K562 (cell line): ENCODE measurements around the gene POLR3K. TPM values are rescaled to one million over a fixed set of nuclear protein-coding genes. Genes with fewer than 3 reads are reported as not detected.

Experiments
- CBFB ChIP-seq: sonication (generic); formaldehyde crosslinking; IDR thresholded peaks from 2 replicates; pipeline ENCODE4 v1.4.0; 2020; ENCODE audit warnings: mild to moderate bottlenecking, missing genetic modification reagents
- FOXP1 ChIP-seq: sonication (generic); formaldehyde crosslinking; IDR thresholded peaks from 2 replicates; pipeline ENCODE4 v1.8.0; 2022; ENCODE audit warnings: mild to moderate bottlenecking, missing genetic modification reagents
- GTF3C2 ChIP-seq: IDR thresholded peaks from 3 replicates; pipeline ENCODE4 v1.6.1; 2011; ENCODE audit warnings: borderline replicate concordance, mild to moderate bottlenecking, moderate library complexity; ENCODE audit not compliant: insufficient read length; ENCODE audit errors: extremely low read depth
- HMBOX1 ChIP-seq: sonication (generic); IDR thresholded peaks from 2 replicates; pipeline ENCODE4 v1.6.1; 2016
- LEF1 ChIP-seq: fragments of 450-650 bp; IDR thresholded peaks from 2 replicates; pipeline ENCODE4 v1.6.1; 2016; ENCODE audit warnings: mild to moderate bottlenecking
- NFATC3 ChIP-seq: fragments of 450-650 bp; IDR thresholded peaks from 2 replicates; pipeline ENCODE4 v1.6.1; 2017; ENCODE audit warnings: mild to moderate bottlenecking
- RREB1 ChIP-seq: fragments of 250-450 bp; sonication (Bioruptor Pico); IDR thresholded peaks from 2 replicates; pipeline ENCODE4 v1.4.0; 2020
- TFAP4 ChIP-seq: sonication (generic); formaldehyde crosslinking; IDR thresholded peaks from 2 replicates; pipeline ENCODE4 v1.8.0; 2022; ENCODE audit warnings: missing genetic modification reagents, mild to moderate bottlenecking, moderate library complexity, borderline replicate concordance
- ZBTB12 ChIP-seq: fragments of 250-450 bp; sonication (Bioruptor Pico); IDR thresholded peaks from 2 replicates; pipeline ENCODE4 v1.4.0; 2020
- ZNF174 ChIP-seq: fragments of 250-450 bp; sonication (Bioruptor Pico); IDR thresholded peaks from 2 replicates; pipeline ENCODE4 v1.4.0; 2020; ENCODE audit warnings: mild to moderate bottlenecking
- ZNF184 ChIP-seq: sonication (generic); formaldehyde crosslinking; IDR thresholded peaks from 2 replicates; pipeline ENCODE4 v1.5.0; 2020; ENCODE audit warnings: missing genetic modification reagents
- ZNF282 ChIP-seq: sonication (generic); formaldehyde crosslinking; IDR thresholded peaks from 2 replicates; pipeline ENCODE4 v1.8.1; 2023; ENCODE audit warnings: missing genetic modification reagents
- ZNF586 ChIP-seq: fragments of 450-650 bp; formaldehyde crosslinking; conservative IDR thresholded peaks from 2 replicates; pipeline ENCODE4 v1.4.0; 2020; ENCODE audit warnings: mild to moderate bottlenecking, moderate library complexity
- polyA plus RNA-seq, 8 experiments: library from polyadenylated mRNA; depleted of rRNA in 4 of 8; stranded (reverse) in 5 of 8; unstranded in 3 of 8; fragments of >200 nt; fragmentation: Nextera tagmentation in 2 of 8; fragmentation: Illumina TruSeq in 1 of 8; extraction: Ambion mirVana in 2 of 8; extraction: Trizol in 1 of 8; gene quantifications; 2 replicates each; pipeline versions ENCODE4 v1.2.1 to v1.2.3, GENCODE V29; 2011 to 2014; ENCODE audit warnings: inconsistent platforms in 1 of 8, missing spikeins in 1 of 8
- total RNA-seq, 7 experiments: library from RNA; depleted of rRNA in 6 of 7; stranded (reverse); fragments of >200 nt in 6 of 7; fragmentation: Illumina TruSeq in 2 of 7; extraction: Trizol in 2 of 7; gene quantifications; 2 replicates each; pipeline versions ENCODE4 v1.2.1 to v1.2.3, GENCODE V29; 2011 to 2021; ENCODE audit warnings: low replicate concordance in 1 of 7

Gene POLR3K
- total and polyA plus RNA-seq, 9 of the 15 experiments (the other 6 are each of a cell fraction or from before 2014, with no cell fraction given), result 42.1 to 315 (median 86.7) TPM

- TF ChIP-seq GTF3C2, result no peak
- TF ChIP-seq CBFB (CRISPR knock-in tag), result peak; percentile 8; the same call in 1 of the 2 replicates
- TF ChIP-seq ZNF184 (CRISPR knock-in tag), result no peak
- no peak; the same call in 1 of the 2 replicates for TF ChIP-seq ZBTB12
- peak; percentile 72 for TF ChIP-seq TFAP4
- no peak for TF ChIP-seq ZNF282 (CRISPR knock-in tag)
- TF ChIP-seq LEF1, result no peak
- TF ChIP-seq FOXP1 (CRISPR knock-in tag), result no peak; the same call in none of the 2 replicates
- TF ChIP-seq RREB1 (CRISPR knock-in tag), result no peak
- no peak for TF ChIP-seq ZNF586 (CRISPR knock-in tag)
- TF ChIP-seq HMBOX1, result no peak
- no peak for TF ChIP-seq ZNF174 (CRISPR knock-in tag)
- no peak for TF ChIP-seq NFATC3
Measured at GRCh38 chr16:53346-54236, at the start of gene POLR3K, which contains the start of gene SNRNP25 (continued).
